ENCODE results near the gene LUZP2. TPM values are rescaled to one million over a fixed set of nuclear protein-coding genes. Genes with fewer than 3 reads are reported as not detected.

Gene LUZP2
- total RNA-seq, 1 experiment from 2014 or later: 3.8 TPM

GRCh38 chr11:24514219-24514594 is 17.4 kb downstream of the LUZP2 start:
- ATAC-seq: peak; percentile 74
- TF ChIP-seq ATF6 (CRISPR knock-in tag; IDR thresholded peaks at IDR 0.05): no peak
- no peak for TF ChIP-seq ESRRA (CRISPR knock-in tag; IDR thresholded peaks at IDR 0.05; ENCODE audit: borderline replicate concordance)
- no peak for TF ChIP-seq ETV6 (CRISPR knock-in tag; IDR thresholded peaks at IDR 0.05)
- TF ChIP-seq NR1H2 (CRISPR knock-in tag; IDR thresholded peaks at IDR 0.05): no peak
- no peak for TF ChIP-seq AFF4 (CRISPR knock-in tag; IDR thresholded peaks at IDR 0.05; ENCODE audit: borderline replicate concordance)
- no peak for TF ChIP-seq PRRX2 (CRISPR knock-in tag; IDR thresholded peaks at IDR 0.05)
- no peak for TF ChIP-seq JAZF1 (CRISPR knock-in tag; IDR thresholded peaks at IDR 0.05)
- TF ChIP-seq OVOL2 (CRISPR knock-in tag; IDR thresholded peaks at IDR 0.05; ENCODE audit: borderline replicate concordance): no peak
- no peak for TF ChIP-seq NFE2L1 (CRISPR knock-in tag; IDR thresholded peaks at IDR 0.05)
- no peak for TF ChIP-seq ZMAT4 (CRISPR knock-in tag; IDR thresholded peaks at IDR 0.05)
- TF ChIP-seq ZBTB21 (CRISPR knock-in tag; IDR thresholded peaks at IDR 0.05; ENCODE audit: borderline replicate concordance): no peak
- no peak for TF ChIP-seq ZNF423 (CRISPR knock-in tag; IDR thresholded peaks at IDR 0.05)
- TF ChIP-seq MAX (CRISPR knock-in tag; IDR thresholded peaks at IDR 0.05): no peak
- TF ChIP-seq NFYB (CRISPR knock-in tag; conservative IDR thresholded peaks at IDR 0.05; ENCODE audit: low read depth): no peak
- TF ChIP-seq CREM (CRISPR knock-in tag; IDR thresholded peaks at IDR 0.05): no peak
- no peak for TF ChIP-seq TEAD4 (CRISPR knock-in tag; IDR thresholded peaks at IDR 0.05)
- TF ChIP-seq E2F1 (CRISPR knock-in tag; IDR thresholded peaks at IDR 0.05): no peak
- Mint-ChIP-seq H3K4me1 (peaks cover 23% of the 10 kb centered on the region), H3K36me3 (no peaks in the 10 kb centered on the region), H3K4me3 (no peak overlapping the region), H3K9me3 (no peaks in the 10 kb centered on the region), H3K27me3 (ENCODE audit: low read depth) (no peaks in the 10 kb centered on the region), H3K27ac (peak overlapping the region; percentile 12; the same call in 1 of the 2 replicates)
- CTCF ChIA-PET: no interaction called here
- DNase-seq (ENCODE audit: low spot score): no peak
- POLR2A ChIA-PET: no interaction called here

GRCh38 chr11:24515632-24516031 is 18.8 kb downstream of the LUZP2 start:
- Mint-ChIP-seq H3K27me3 (ENCODE audit: low read depth) (no peaks in the 10 kb centered on the region), H3K4me1 (peaks cover 23% of the 10 kb centered on the region), H3K27ac (no peak overlapping the region), H3K9me3 (no peaks in the 10 kb centered on the region; the same call in 1 of the 2 replicates), H3K36me3 (no peaks in the 10 kb centered on the region), H3K4me3 (no peak overlapping the region)
- CTCF ChIA-PET: interaction anchor here (1.1 kb wide), 1 partner anchor 10 kb away, joined by 3 read pairs; no protein-coding TSS in a partner anchor
- TF ChIP-seq RORB (CRISPR knock-in tag; IDR thresholded peaks at IDR 0.05) (no peak), RELA (CRISPR knock-in tag; IDR thresholded peaks at IDR 0.05; ENCODE audit: borderline replicate concordance) (no peak), HMGXB4 (CRISPR knock-in tag; IDR thresholded peaks at IDR 0.05) (no peak), FOXJ3 (CRISPR knock-in tag; IDR thresholded peaks at IDR 0.05; ENCODE audit: borderline replicate concordance) (no peak), NR2C2 (CRISPR knock-in tag; IDR thresholded peaks at IDR 0.05) (no peak), HMGA2 (CRISPR knock-in tag; IDR thresholded peaks at IDR 0.05) (no peak), SP1 (CRISPR knock-in tag; conservative IDR thresholded peaks at IDR 0.05) (no peak), PREB (CRISPR knock-in tag; IDR thresholded peaks at IDR 0.05; ENCODE audit: borderline replicate concordance) (no peak), ZNF423 (CRISPR knock-in tag; IDR thresholded peaks at IDR 0.05) (no peak), NFE2L1 (CRISPR knock-in tag; IDR thresholded peaks at IDR 0.05) (no peak), ZNF263 (CRISPR knock-in tag; IDR thresholded peaks at IDR 0.05; ENCODE audit: low read depth) (no peak)
- ATAC-seq: peak; percentile 87
- DNase-seq (ENCODE audit: low spot score): no peak
- POLR2A ChIA-PET: no interaction called here
